ENCODE data around the gene PNMA8A.
A peak's percentile ranks its signal among the peaks of the same experiment; 100 is the strongest.
"Not testable (repeated sequence)": the region's sequence is repeated elsewhere in the genome, so short reads cannot be mapped to it uniquely, and the experiment has no call there.

Gene PNMA8A

DNA sequence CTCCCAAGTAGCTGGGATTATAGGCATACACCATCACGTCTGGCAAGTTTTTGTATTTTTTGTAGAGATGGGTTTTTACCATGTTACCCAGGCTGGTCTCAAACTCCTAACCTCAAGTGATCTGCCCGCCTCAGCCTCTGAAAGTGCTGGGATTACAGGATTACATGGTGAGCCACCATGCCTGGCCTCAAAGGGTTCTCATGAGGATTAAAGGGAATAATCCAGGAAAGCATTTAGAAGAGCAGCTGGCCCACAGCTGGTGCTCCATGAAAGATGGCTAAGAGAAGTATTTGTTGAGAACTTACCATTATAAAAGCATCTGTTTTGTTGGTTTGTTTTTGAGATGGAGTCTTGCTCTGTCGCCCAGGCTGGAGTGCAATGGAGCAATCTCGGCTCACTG, 25.5 kb upstream of the PNMA8A start:
- H3K27me3 ChIP-seq (ENCODE audit: low read depth); H3K4me1 ChIP-seq; H3K4me3 ChIP-seq; in situ Hi-C loops (cut with MboI; ENCODE audit: low sequenced_read_pairs); H3K36me3 ChIP-seq (replicated peaks); DNase-seq (ENCODE audit: low spot score in 2 of 2); H3K9me3 ChIP-seq: not testable (repeated sequence)

DNA sequence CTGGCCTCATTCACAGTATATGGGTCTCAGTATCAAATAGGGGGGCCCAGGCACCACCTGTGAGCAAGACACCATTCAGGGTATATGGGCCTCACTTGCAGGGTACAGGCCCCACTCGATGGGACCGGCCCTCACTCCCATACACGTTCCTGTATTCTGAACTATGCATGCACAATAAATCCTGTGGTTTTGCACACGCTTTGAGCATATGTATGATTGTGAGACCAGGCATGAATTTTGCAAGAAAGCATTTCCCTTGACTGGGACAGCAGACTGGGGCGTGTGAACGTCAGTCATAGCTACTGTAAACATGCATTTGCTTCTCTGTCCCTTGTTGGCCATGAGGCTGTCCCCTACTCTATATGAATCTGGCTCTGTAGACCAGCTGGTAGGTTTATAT, 24.9 kb upstream of the PNMA8A start:
- no peak overlapping the region for H3K4me3 ChIP-seq

DNA sequence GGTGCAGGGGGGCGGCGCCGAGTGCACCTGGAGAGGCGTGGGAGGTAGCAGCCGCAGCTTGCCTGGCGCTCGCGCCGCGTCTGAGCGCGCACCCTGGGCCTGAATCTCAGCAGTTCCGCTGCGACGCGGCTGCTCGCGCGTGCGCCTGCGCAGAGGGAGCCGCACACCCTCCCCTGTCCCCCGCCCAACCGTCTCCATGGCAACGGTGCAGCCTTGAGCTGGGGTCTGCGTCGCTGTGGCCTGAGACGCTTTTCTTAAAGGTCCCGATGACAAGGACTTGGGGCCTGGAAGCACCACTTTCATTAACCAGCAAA, 24.4 kb upstream of the PNMA8A start, which contains the start of gene PNMA8B:
PNMA8B (minus strand) TSS at position 82 of the 314 bp plus-strand sequence. CDS start 402 bp downstream, outside the sequence.
- DNase-seq (ENCODE audit: low spot score in 2 of 2): no peak
- Histone ChIP-seq H3K36me3 (replicated peaks) (no peaks in the 10 kb centered on the region), H3K4me1 (peaks cover 9% of the 10 kb centered on the region), H3K27me3 (ENCODE audit: low read depth) (no peaks in the 10 kb centered on the region), H3K4me3 (no peak within 1 kb of the TSS), H3K9me3 (no peaks in the 10 kb centered on the region)
- in situ Hi-C loops (cut with MboI; ENCODE audit: low sequenced_read_pairs): no loop called here

More for the DNA sequence above, 24.9 kb upstream of the PNMA8A start:
- in situ Hi-C loops (cut with MboI; ENCODE audit: low sequenced_read_pairs): no loop called here
- DNase-seq (ENCODE audit: low spot score in 2 of 2): no peak
- Histone ChIP-seq H3K9me3 (no peaks in the 10 kb centered on the region), H3K36me3 (replicated peaks) (no peaks in the 10 kb centered on the region), H3K27me3 (ENCODE audit: low read depth) (no peaks in the 10 kb centered on the region), H3K4me1 (peaks cover 9% of the 10 kb centered on the region)

DNA sequence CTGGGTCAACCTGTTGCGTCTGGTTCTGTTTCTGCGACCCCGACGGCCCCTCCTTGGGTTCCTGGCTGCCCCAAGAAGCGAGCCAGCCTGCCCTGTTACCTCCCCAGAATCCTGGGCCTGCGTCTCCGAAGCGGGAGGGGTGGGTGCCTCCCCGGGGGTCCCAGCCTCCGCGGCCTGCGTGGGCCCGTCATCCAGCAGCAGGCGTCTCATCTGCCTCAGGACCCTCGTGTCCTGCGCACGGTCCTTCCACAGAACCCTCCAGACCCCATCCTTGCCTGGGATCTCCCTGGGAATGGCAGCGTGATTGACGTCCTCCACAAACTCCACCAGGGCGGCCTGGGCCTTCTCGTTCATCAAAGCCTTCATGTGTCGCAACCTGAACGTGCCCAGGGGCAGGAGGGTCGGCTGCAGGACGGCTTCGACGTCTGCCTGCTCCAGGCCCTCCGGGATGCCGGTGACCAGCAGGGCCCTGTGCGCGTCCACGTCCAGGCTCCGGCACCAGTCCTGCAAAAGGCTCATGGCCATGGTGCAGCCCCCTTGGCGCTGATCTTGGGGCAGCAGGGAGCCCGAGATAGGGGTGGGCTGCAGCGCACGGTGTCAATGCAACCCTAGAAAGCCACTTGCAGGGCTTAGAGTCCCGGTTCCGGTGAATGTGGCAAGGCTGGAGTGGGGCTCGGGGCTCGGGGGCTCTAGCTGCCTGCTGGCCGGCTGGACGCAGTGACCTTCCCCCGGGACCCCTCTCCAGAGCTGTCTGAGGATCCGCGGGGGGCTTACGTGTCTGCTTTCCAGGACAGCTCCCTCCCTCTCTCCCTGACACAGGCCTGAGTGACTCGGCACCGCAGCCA, 23.8 kb upstream of the PNMA8A start:
- Histone ChIP-seq H3K4me1 (peaks cover 9% of the 10 kb centered on the region), H3K36me3 (replicated peaks) (no peaks in the 10 kb centered on the region), H3K27me3 (ENCODE audit: low read depth) (no peaks in the 10 kb centered on the region), H3K9me3 (no peaks in the 10 kb centered on the region), H3K4me3 (no peak overlapping the region)
- in situ Hi-C loops (cut with MboI; ENCODE audit: low sequenced_read_pairs): no loop called here
- DNase-seq (ENCODE audit: low spot score in 2 of 2): no peak

DNA sequence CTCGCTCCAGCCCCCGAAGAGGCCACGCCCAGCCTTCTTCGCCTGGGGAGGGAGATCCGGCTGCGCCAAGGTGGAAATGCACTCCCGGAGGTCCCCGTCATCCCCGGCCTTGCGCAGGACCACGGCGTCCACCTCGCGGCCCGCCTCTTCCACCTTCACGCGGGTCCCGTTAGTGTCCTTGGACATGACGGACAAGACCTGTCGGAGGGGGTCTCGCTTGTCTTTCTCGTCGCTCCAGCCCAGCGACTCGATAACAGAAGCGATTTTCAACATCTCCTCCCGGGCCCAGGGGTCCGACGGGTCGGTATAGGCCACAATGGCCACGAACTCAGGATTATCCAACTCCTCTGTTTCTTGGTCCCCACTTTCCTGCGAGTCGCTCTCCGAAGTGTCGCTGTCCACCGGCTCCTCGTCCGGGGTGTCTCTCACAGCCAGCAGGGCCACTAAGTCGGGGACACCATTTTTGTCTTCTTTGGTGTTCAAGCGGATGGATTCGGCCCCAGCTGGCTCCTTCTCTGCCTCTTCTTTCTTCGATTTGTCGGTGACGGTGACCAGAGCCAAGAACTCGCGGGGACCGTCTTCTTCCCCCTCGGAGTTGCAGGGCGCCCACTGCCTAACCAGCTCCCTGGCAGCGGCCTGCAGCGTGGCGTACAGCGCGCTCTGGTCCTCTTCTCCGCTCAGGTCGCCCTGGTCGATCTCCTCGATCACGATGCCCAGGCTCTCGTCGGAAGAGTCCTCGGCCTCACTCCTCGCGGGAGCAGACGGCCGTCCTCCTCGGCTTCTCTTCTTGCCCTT, 23.0 kb upstream of the PNMA8A start:
- H3K4me1 ChIP-seq: peaks cover 3% of the 10 kb centered on the region
- in situ Hi-C loops (cut with MboI; ENCODE audit: low sequenced_read_pairs): no loop called here
- H3K36me3 ChIP-seq (replicated peaks): no peaks in the 10 kb centered on the region
- no peak overlapping the region for H3K4me3 ChIP-seq
- DNase-seq (ENCODE audit: low spot score in 2 of 2): no peak
- H3K27me3 ChIP-seq (ENCODE audit: low read depth): no peaks in the 10 kb centered on the region
- no peaks in the 10 kb centered on the region for H3K9me3 ChIP-seq

DNA sequence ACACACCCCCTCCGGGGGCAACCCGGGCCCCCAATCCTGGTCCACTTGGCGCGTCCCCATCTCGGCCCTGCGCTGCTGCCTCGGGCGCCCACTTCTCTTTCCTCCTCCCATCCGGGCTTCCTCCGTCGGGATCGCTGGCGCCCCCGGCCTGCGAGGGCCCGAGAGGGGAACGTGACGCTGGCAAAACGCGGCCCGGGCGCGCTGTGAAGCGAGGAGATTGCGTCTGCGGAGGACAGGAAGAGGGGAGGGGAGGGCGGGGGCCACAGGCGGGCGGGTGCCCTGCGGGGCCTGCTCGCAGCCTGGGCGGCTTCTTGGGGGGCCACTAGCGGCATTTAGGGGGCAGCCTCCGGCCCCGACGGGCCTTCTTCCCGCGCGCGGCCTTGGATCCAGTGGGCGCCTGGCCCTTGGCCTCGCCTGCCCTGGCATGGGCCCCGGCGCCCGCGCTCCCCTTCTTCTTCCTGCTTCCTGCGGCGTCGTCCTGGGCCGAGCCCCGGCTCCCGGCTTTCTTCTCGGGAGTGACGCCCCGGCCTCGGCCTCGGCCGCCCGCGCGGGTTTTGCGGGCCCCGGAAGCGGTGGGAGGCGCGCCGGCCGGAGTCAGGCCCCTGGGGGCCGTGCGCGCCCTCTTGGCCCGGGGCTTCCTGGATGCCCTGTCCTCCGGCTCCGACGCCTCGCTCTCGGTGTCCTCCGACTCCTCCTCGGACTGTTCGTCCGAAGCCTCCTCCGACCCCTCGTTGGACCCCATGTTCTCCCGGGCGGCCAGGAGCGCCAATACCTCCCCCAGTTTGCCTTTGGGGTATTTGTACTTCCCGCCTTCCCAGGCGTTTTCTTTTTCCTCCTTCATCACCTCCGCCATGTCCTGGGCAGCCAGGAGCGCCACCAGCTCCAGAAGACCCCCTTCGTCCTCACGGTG, 22.1 kb upstream of the PNMA8A start:
- Histone ChIP-seq H3K4me3 (no peak overlapping the region), H3K36me3 (replicated peaks) (no peaks in the 10 kb centered on the region), H3K27me3 (ENCODE audit: low read depth) (no peaks in the 10 kb centered on the region), H3K9me3 (no peaks in the 10 kb centered on the region), H3K4me1 (no peaks in the 10 kb centered on the region)
- DNase-seq (ENCODE audit: low spot score in 2 of 2): no peak
- in situ Hi-C loops (cut with MboI; ENCODE audit: low sequenced_read_pairs): no loop called here

DNA sequence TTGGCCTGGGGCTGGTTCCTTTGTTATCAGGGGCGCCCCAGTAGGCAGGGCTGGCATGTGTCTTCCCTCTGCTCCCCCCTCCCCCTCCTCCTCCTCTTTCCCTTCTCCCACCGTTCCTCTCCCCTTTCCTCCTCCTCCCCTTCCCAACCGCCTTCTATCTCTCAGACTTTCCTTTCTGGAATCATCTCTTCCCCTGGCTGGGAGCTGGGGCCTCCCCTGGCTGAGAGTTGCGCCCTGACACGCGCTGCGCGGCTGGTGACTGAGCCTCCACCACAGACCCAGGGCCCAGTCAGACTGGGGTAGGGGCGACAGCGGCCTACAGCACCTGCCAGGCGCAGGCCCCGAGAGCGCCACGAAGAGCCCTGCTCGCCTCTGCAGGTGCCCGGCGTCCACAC, 21.5 kb upstream of the PNMA8A start:
- Histone ChIP-seq H3K4me1 (no peaks in the 10 kb centered on the region), H3K4me3 (no peak overlapping the region), H3K36me3 (replicated peaks) (no peaks in the 10 kb centered on the region), H3K27me3 (ENCODE audit: low read depth) (no peaks in the 10 kb centered on the region), H3K9me3 (no peaks in the 10 kb centered on the region)
- in situ Hi-C loops (cut with MboI; ENCODE audit: low sequenced_read_pairs): no loop called here
- no peak for DNase-seq (ENCODE audit: low spot score in 2 of 2)

DNA sequence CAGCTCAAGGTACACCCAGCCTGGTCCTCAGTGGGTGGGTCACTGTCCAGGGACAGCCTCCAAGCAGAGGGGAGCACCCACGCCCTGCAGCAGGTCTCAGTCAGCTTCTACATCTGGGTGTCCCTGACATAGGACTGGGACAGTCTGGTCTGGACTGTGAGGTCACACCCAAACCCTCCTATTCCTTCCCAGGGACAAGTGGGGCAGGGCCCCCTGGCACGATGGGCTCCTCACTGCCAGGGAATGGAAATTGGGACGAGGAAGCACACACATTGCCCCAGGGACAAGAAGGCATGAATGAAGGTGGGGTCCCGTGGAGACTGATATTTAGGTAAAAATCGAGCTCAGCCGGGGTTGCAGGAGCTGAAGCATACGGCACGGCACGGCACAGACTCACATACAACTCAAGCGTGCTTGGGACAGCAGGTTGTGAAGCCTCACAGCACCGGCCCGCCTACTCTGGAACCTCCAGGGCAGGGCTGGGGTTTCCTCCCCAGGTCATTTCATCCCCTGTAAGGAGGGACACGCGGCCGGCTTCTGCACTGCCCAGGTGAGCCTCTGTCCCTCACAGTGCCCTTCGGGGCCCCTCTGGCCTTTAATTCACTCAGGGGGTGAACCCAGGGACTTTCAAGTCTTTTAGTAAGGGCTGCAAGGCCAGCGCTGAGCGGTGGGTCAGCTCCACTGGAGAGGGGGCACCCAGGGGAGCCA, 20.8 kb upstream of the PNMA8A start:
- Histone ChIP-seq H3K27me3 (ENCODE audit: low read depth) (no peaks in the 10 kb centered on the region), H3K36me3 (replicated peaks) (no peaks in the 10 kb centered on the region), H3K4me3 (no peak overlapping the region), H3K9me3 (no peaks in the 10 kb centered on the region), H3K4me1 (peaks cover 5% of the 10 kb centered on the region)
- in situ Hi-C loops (cut with MboI; ENCODE audit: low sequenced_read_pairs): no loop called here
- DNase-seq (ENCODE audit: low spot score in 2 of 2): no peak

DNA sequence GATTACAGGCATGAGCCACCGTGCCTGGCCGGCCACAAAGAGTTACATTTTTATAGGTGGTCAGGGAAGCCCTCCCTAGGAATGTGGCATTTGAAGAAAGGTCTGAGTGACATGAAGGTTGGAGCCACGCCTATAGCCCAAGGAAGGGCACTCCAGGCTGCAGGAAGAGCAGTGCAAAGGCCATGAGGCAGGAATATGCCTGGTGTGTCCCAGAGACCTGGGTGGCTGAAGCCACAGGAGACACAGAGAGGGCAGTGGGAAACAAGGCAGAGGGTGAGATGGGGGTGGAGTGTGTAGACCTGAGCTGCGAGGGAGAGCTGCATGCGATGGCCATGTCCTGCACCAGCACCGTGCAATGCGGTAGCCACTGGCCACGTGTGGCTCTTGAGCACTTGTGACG, 19.4 kb upstream of the PNMA8A start:
- peaks cover 5% of the 10 kb centered on the region for H3K4me1 ChIP-seq
- H3K27me3 ChIP-seq (ENCODE audit: low read depth): no peaks in the 10 kb centered on the region
- no peak overlapping the region for H3K4me3 ChIP-seq
- H3K9me3 ChIP-seq: no peaks in the 10 kb centered on the region
- H3K36me3 ChIP-seq (replicated peaks): no peaks in the 10 kb centered on the region
- in situ Hi-C loops (cut with MboI; ENCODE audit: low sequenced_read_pairs): no loop called here
- DNase-seq (ENCODE audit: low spot score in 2 of 2): no peak

DNA sequence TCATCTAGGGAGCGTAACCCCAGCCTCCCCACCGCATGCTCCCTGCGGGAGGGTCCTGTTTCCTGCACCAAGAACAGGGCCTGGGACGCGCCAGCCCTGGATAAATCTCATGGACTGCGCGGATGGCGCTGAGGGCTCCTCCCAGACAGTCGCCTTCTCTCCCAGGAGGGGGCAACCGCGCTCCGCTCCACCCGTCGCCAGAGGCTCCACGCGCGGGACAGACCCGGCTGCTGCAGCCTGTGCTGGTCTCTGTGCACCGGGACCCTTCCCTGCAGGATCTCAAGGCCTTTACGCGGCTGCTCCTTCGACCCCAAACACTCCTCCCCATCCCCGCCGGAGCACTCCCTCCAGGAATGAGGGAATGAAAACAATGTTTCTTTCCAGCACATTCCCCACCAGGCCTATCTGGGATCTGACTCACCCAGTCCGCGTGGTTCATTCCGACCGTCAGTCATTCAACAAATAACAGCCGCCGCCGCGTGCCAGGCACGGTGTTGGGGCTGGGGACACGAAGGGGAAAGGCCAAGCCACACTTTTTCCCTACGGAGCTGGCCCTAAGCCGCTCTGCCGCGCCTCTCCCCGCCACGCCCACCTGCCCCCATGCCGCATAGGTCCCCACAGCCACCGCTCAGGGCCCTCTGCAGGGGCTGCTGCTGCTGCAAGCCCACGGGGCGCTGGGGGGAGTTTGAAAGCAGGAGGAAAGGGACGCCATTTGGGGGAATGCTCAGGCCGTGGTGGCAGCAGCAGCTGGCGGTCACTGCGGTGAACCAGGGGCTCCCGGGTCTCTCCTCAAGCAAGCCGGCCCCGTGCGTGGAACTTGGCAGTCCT, 18.3 kb upstream of the PNMA8A start:
- Histone ChIP-seq H3K4me3 (no peak overlapping the region), H3K4me1 (peaks cover 7% of the 10 kb centered on the region), H3K27me3 (ENCODE audit: low read depth) (no peaks in the 10 kb centered on the region), H3K9me3 (no peaks in the 10 kb centered on the region), H3K36me3 (replicated peaks) (no peaks in the 10 kb centered on the region)
- in situ Hi-C loops (cut with MboI; ENCODE audit: low sequenced_read_pairs): loop anchor here (5.0 kb wide), 2 partner anchors 92 to 207 kb away; no protein-coding TSS in a partner anchor
- no peak for DNase-seq (ENCODE audit: low spot score in 2 of 2)

DNA sequence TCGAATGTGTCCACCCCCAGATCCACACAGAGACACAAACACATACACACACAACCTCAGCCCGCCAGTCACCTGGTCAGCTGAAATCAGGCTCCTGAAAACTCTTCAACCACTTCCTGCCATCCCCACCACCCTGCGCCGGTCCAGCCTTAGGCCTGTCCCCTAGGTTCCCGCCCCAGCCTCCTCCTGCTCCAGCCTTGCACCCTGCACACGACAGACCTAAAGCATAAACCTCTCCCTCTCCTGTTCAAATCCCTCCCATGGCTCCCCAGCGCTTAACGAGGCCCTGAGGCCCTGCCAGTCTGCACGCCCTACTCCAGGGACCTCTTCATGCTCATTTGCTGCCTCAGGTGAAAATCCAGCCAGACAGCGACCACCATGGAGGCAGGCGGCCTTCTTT, 17.2 kb upstream of the PNMA8A start:
- in situ Hi-C loops (cut with MboI; ENCODE audit: low sequenced_read_pairs): loop anchor here (5.0 kb wide), 2 partner anchors 91 to 206 kb away; no protein-coding TSS in a partner anchor
- H3K27me3 ChIP-seq (ENCODE audit: low read depth): no peaks in the 10 kb centered on the region
- no peak for DNase-seq (ENCODE audit: low spot score in 2 of 2)
- H3K4me1 ChIP-seq: peaks cover 8% of the 10 kb centered on the region
- no peaks in the 10 kb centered on the region for H3K36me3 ChIP-seq (replicated peaks)
- no peak overlapping the region for H3K4me3 ChIP-seq
- H3K9me3 ChIP-seq: no peaks in the 10 kb centered on the region

DNA sequence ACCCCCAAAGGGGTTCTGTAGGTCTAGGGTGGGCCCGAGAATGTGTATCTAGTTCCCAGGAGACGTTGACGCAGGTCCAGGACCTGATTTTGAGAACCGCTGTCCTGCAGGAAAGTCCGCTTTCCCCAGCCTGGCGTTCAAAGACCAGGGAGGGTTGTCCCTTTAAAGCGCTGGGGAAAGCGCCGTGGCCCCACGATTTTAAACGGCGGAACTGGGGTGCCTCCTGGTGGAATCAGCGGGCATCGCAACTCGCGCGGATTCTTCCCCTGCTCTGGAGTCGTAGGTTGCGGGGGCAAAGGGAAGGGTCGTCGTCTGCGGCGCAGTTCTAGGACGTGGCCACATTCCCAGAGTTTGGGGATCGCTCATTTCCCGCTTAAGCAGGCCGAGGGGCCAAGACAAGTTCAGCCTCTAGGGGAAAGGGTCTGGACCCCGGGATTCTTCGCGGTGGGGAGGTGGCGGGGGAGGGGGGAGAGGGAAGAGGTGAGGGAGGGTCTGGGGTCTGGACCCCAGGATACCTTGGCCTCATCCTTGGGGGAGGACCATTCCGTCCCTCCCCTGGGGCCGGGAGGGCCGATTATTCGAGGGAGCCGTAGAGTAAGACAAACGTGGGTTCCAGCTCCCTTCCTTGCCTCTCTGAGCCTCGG, 16.6 kb upstream of the PNMA8A start:
- in situ Hi-C loops (cut with MboI; ENCODE audit: low sequenced_read_pairs): loop anchor here (5.0 kb wide), 2 partner anchors 91 to 206 kb away; no protein-coding TSS in a partner anchor
- DNase-seq (ENCODE audit: low spot score in 2 of 2): peak; percentile 76 to 90
- Histone ChIP-seq H3K4me3 (peak overlapping the region; percentile 22), H3K9me3 (no peaks in the 10 kb centered on the region), H3K4me1 (peaks cover 8% of the 10 kb centered on the region), H3K27me3 (ENCODE audit: low read depth) (no peaks in the 10 kb centered on the region), H3K36me3 (replicated peaks) (no peaks in the 10 kb centered on the region)
